OCI-LY3 (cell line): ENCODE results near the gene GALNT18.

Source experiments
- H2AFZ ChIP-seq: fragments of 200-600, 300-600 bp; shearing (Covaris generic); 2 replicates; pipeline ENCODE4 v1.6.0; 2014; ENCODE audit warnings: antibody characterized with exemption, low read depth, low read length
- H3K27ac ChIP-seq: fragments of 200-600, 300-600 bp; sonication (generic); 2 replicates; pipeline ENCODE4 v1.5.1; 2014; ENCODE audit warnings: mild to moderate bottlenecking, low read length, moderate library complexity, mixed read lengths
- H3K27me3 ChIP-seq: fragments of 200-600, 300-600 bp; sonication (generic); 2 replicates; pipeline ENCODE4 v1.6.1; 2014; ENCODE audit warnings: low read depth, low read length, mixed read lengths
- H3K36me3 ChIP-seq: fragments of 200-600, 300-600 bp; sonication (generic); replicated peaks from 2 replicates; pipeline ENCODE3; 2014; ENCODE audit warnings: low read depth, low read length, mixed read lengths
- H3K4me1 ChIP-seq: fragments of 300-600, 200-600 bp; sonication (generic); 2 replicates; pipeline ENCODE4 v1.6.1; 2014; ENCODE audit warnings: low read length, mixed read lengths
- H3K4me2 ChIP-seq: fragments of 200-600, 300-600 bp; sonication (generic); 2 replicates; pipeline ENCODE4 v1.6.1; 2014; ENCODE audit warnings: low read length, mixed read lengths
- H3K4me3 ChIP-seq: fragments of 300-600, 200-600 bp; sonication (generic); 2 replicates; pipeline ENCODE4 v1.5.1; 2014; ENCODE audit warnings: antibody characterized with exemption, mild to moderate bottlenecking, low read length, moderate library complexity
- H3K79me2 ChIP-seq: fragments of 300-600, 200-600 bp; shearing (Covaris generic); 2 replicates; pipeline ENCODE4 v1.6.1; 2014; ENCODE audit warnings: mild to moderate bottlenecking, low read length, mixed read lengths
- H3K9ac ChIP-seq: fragments of 300-600, 200-600 bp; shearing (Covaris generic); 2 replicates; pipeline ENCODE4 v1.6.0; 2014; ENCODE audit warnings: mild to moderate bottlenecking, low read length, moderate library complexity
- H3K9me3 ChIP-seq: fragments of 200-600, 300-600 bp; shearing (Covaris generic); 2 replicates; pipeline ENCODE4 v1.6.1; 2014; ENCODE audit warnings: low read length, mixed read lengths; ENCODE audit not compliant: insufficient read depth
- H4K20me1 ChIP-seq: fragments of 200-600, 300-600 bp; sonication (generic); 2 replicates; pipeline ENCODE4 v1.6.1; 2016; ENCODE audit warnings: low read length, mixed read lengths; ENCODE audit not compliant: insufficient read depth
- EZH2phosphoT487 ChIP-seq: fragments of 200-600 bp; shearing (Covaris generic); IDR thresholded peaks from 2 replicates; pipeline ENCODE4 v1.6.1; 2018; ENCODE audit warnings: antibody characterized with exemption, mixed run types, low read depth
- TF ChIP-seq, protein P1 (sequence below): fragments of 200-600, 300-600 bp; sonication (generic); IDR thresholded peaks from 2 replicates; pipeline ENCODE4 v1.5.1; 2014; ENCODE audit warnings: antibody characterized with exemption, low read length, low read depth

Gene GALNT18

DNA sequence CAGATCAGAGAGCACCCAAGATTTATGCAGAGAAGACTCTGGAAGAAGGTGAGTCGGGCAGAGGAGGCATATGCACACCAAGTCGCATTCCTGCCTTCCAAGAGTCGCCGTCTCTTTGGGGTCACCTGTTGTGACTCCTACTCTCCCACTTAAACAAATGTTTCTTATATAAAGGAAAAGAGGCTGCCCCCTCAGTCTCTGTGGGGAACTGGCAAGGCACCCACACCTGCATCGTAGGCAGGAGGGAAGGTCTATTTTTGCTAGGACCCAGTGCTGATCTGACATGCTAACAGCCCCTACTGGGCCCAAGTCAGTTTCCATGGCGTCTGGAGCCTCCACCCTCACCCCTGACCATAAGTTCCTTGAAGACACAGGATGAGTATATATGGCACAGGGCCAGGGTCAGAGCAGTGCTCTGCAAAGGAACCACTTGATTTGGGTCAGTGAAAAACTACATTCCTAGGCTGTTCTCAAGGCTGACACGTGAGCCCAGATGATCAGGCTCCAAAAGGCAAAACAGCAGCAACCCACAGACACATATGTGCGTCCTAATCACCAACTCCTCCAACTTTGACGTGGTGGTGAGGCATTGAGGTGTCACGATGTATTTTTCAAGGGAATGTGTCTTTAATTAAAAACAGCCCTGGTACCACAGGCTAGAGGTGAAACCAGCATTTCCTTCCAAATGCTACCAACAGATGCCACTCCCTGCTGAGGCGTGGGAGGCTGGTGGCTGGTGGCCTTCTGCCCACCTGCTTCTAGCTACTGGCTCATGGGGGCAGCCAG lies 213.2 kb downstream of the GALNT18 start:
- TF ChIP-seq, protein P1, sequence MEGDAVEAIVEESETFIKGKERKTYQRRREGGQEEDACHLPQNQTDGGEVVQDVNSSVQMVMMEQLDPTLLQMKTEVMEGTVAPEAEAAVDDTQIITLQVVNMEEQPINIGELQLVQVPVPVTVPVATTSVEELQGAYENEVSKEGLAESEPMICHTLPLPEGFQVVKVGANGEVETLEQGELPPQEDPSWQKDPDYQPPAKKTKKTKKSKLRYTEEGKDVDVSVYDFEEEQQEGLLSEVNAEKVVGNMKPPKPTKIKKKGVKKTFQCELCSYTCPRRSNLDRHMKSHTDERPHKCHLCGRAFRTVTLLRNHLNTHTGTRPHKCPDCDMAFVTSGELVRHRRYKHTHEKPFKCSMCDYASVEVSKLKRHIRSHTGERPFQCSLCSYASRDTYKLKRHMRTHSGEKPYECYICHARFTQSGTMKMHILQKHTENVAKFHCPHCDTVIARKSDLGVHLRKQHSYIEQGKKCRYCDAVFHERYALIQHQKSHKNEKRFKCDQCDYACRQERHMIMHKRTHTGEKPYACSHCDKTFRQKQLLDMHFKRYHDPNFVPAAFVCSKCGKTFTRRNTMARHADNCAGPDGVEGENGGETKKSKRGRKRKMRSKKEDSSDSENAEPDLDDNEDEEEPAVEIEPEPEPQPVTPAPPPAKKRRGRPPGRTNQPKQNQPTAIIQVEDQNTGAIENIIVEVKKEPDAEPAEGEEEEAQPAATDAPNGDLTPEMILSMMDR, result no peak
- TF ChIP-seq EZH2phosphoT487, result no peak
- no peaks in the 10 kb centered on the region for H4K20me1 ChIP-seq
- no peak overlapping the region for H3K4me3 ChIP-seq
- no peak overlapping the region for H3K9ac ChIP-seq
- no peaks in the 10 kb centered on the region for H3K79me2 ChIP-seq
- no peak overlapping the region for H3K4me2 ChIP-seq
- H3K27me3 ChIP-seq, result peaks cover 51% of the 10 kb centered on the region
- no peaks in the 10 kb centered on the region for H3K36me3 ChIP-seq
- no peak overlapping the region for H2AFZ ChIP-seq
- H3K4me1 ChIP-seq, result no peaks in the 10 kb centered on the region
- no peaks in the 10 kb centered on the region for H3K9me3 ChIP-seq
- no peak overlapping the region for H3K27ac ChIP-seq

DNA sequence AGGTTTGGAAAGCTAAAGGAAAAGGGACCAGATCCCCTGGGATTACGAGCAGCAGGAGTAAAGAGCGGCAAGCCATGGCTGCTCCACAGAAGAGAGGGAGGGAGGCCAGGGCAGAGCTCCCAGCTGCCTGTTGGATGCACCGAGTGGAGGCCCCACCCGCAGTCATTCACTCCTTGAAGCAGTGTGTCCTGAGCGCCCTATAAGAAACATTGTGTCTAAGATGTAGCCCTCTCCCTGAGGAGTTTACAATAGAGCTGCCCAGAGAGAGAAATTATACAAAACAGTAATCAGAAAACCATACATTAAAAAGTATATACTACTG lies 214.1 kb downstream of the GALNT18 start:
- Histone ChIP-seq H3K4me2 (no peak overlapping the region), H2AFZ (no peak overlapping the region), H3K9me3 (no peaks in the 10 kb centered on the region), H3K36me3 (no peaks in the 10 kb centered on the region), H3K4me1 (no peaks in the 10 kb centered on the region), H3K79me2 (no peaks in the 10 kb centered on the region), H4K20me1 (no peaks in the 10 kb centered on the region), H3K27me3 (peaks cover 58% of the 10 kb centered on the region), H3K27ac (no peak overlapping the region), H3K4me3 (no peak overlapping the region), H3K9ac (no peak overlapping the region)
- no peak for TF ChIP-seq EZH2phosphoT487
- TF ChIP-seq, protein P1, result no peak

DNA sequence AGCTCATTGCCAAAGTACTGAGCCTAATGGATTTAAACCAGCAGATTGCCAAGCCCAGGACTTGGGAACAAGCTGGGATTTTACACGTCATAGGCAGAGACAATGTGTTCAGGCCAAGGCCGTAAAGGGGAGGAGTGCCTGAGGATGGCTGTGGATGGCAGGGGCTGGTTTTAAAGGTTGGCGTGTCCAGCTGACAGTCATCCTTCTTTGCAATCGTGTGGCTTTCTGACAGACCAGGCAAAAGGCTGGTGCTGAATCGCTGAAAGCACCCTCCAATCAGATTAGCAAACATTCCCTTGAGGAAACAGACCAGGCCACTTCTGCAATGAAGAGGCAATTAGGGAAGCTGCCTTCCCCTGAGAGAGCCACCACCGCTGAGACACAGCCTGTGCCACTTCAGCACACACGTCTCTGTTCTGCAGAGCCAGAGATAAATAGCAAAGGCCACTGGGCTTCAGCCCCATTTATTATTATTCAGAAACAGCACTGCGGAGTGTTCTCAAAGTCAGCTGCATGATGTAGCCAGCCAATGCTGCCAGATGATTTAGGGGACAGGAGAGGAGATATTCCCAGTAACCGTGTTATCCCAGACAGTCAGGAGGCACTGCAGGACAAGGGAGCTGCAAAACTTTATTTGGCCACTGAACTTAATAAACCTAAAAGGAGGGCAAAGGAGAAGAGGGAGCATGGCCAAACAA lies 214.6 kb downstream of the GALNT18 start:
- Histone ChIP-seq H3K79me2 (no peaks in the 10 kb centered on the region), H3K4me1 (no peaks in the 10 kb centered on the region), H4K20me1 (no peaks in the 10 kb centered on the region), H3K4me3 (no peak overlapping the region), H3K27ac (no peak overlapping the region), H3K9me3 (no peaks in the 10 kb centered on the region), H3K27me3 (peaks cover 62% of the 10 kb centered on the region), H3K36me3 (no peaks in the 10 kb centered on the region), H3K9ac (no peak overlapping the region), H3K4me2 (no peak overlapping the region), H2AFZ (no peak overlapping the region)
- TF ChIP-seq EZH2phosphoT487, result no peak
- TF ChIP-seq, protein P1, result no peak

DNA sequence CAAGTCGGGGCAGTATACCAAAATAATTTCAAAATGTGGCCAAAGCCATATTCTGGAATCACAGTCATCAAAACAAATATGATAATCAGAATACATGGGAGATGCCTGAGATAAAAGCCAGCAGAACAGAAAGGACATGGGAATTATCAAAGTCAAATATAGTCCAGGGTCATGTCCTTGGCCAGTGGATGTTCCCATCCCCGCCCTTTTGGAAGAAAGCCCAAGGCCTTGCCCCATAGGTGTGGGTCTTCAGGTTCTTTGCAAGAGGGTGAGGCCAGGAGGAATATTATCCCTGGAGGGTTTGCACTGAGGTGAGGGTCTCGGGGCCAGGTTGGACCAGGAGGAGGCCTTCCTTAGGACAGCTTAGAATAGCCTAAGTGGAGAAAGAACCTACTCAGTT lies 215.2 kb downstream of the GALNT18 start:
- Histone ChIP-seq H3K4me3 (no peak overlapping the region), H3K36me3 (no peaks in the 10 kb centered on the region), H3K27ac (no peak overlapping the region), H3K9ac (no peak overlapping the region), H3K79me2 (no peaks in the 10 kb centered on the region), H3K4me2 (no peak overlapping the region), H2AFZ (no peak overlapping the region), H4K20me1 (no peaks in the 10 kb centered on the region), H3K27me3 (peaks cover 65% of the 10 kb centered on the region), H3K9me3 (no peaks in the 10 kb centered on the region), H3K4me1 (no peaks in the 10 kb centered on the region)
- TF ChIP-seq EZH2phosphoT487, result no peak
- TF ChIP-seq, protein P1, result no peak
